Transverse colon (tissue), 4 donors: ENCODE results near the gene GALNT9. TPM values are rescaled to one million over a fixed set of nuclear protein-coding genes. Genes with fewer than 3 reads are reported as not detected.

Source experiments
- DNase-seq: peaks from one replicate; pipeline ENCODE4 v3.0.0-alpha.2; 2019
- H3K27ac ChIP-seq, 4 donors: fragments of 200-600 bp; sonication (generic); 2 replicates each; pipeline ENCODE4 v1.5.1; 2016 to 2018; ENCODE audit warnings: inconsistent platforms in 4 of 4
- H3K27me3 ChIP-seq: fragments of 200-600 bp; sonication (generic); 2 replicates; pipeline ENCODE4 v1.5.1; 2017; ENCODE audit warnings: inconsistent platforms
- H3K36me3 ChIP-seq, 4 donors: fragments of 200-600 bp; sonication (generic); 2 replicates each; pipeline ENCODE4 v1.5.1; 2017 to 2019; ENCODE audit warnings: inconsistent platforms in 4 of 4
- H3K4me1 ChIP-seq, 4 donors: fragments of 200-600 bp; sonication (generic); 2 replicates each; pipeline ENCODE4 v1.5.1; 2017 to 2020; ENCODE audit warnings: inconsistent platforms in 4 of 4
- H3K4me3 ChIP-seq, 4 donors: fragments of 200-600 bp; sonication (generic); 1 replicate in 1 of 4; 2 replicates in 3 of 4; pipeline versions ENCODE4 v1.5.1 to v1.6.1; 2017 to 2019; ENCODE audit warnings: inconsistent platforms in 4 of 4
- H3K9me3 ChIP-seq, 2 donors: fragments of 200-600 bp; sonication (generic); 2 replicates each; pipeline ENCODE4 v1.5.1; 2017 to 2019; ENCODE audit warnings: inconsistent platforms in 2 of 2
- EP300 ChIP-seq: sonication (generic); formaldehyde crosslinking; IDR thresholded peaks from one replicate; pipeline ENCODE4 v1.6.1; 2017; ENCODE audit warnings: antibody characterized with exemption, low read depth
- POLR2A ChIP-seq: fragments of 450-650 bp; IDR thresholded peaks from one replicate; pipeline ENCODE4 v1.6.1; 2016; ENCODE audit warnings: antibody characterized with exemption, mild to moderate bottlenecking, moderate library complexity
- POLR2AphosphoS5 ChIP-seq, 3 donors: sonication (generic); formaldehyde crosslinking; IDR thresholded peaks; one replicate each; pipeline ENCODE4 v1.6.1; 2016; ENCODE audit warnings: antibody characterized with exemption in 3 of 3
- WGBS, 2 donors: methylation state at CpG; one replicate each; pipeline ENCODE4 v1.1.5; 2018; ENCODE audit warnings: low coverage in 1 of 2; 5-methylcytosine and 5-hydroxymethylcytosine counted together
- in situ Hi-C, 4 donors: fragments of 200-750 bp; cut with MboI; loops; one replicate each; pipeline versions ENCODE4 v1.15.0 to v1.15.1; 2017; ENCODE audit warnings: low sequenced_read_pairs in 3 of 4, low pct_ligation_motif_present in 1 of 4, low pct_unique_long_range_greater_than_20kb in 1 of 4
- intact Hi-C: fragments of 100-400 bp; cut with DNase I; formaldehyde crosslinking; loops from one replicate; pipeline ENCODE4 v1.15.1; 2023; ENCODE audit warnings: low total_unique reads
- total RNA-seq, 4 donors: library from RNA; depleted of rRNA; stranded (reverse); fragments of >200 nt; gene quantifications; one replicate each; pipeline ENCODE4 v1.1.0, GENCODE V29; 2016
- TF ChIP-seq, protein P1 (sequence below), 5 experiments: fragments of 200-600 bp in 3 of 5; fragments of 450-650 bp in 2 of 5; sonication (generic) in 3 of 5; IDR thresholded peaks; 1 replicate in 2 of 5; 2 replicates in 3 of 5; pipeline ENCODE4 v1.5.1; 2016 to 2017; ENCODE audit warnings: antibody characterized with exemption in 5 of 5, inconsistent platforms in 3 of 5, mild to moderate bottlenecking in 2 of 5, moderate library complexity in 1 of 5

Gene GALNT9
- total RNA-seq, 4 donors from 2014 or later, result 0.82 to 4.5 TPM; not detected in 2

DNA sequence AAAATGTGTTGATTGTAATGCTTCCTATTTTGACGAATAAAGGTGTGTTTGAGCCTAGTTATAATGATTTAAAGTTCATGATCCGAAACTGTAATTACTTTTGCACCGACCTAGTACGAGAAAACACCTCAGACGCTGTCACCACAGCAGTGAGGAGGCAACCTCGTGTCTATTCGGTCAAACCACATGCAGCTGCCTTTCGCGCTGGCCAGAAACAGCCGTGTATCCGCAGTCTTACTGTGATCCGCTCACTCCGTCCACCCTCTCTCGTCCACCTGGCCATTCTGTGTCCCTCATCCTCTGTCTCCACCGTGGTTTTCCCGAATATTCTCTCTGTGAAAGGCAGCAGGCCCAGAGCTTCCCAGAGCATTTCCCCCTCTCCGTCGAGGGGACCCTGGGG is 118.1 kb downstream of the GALNT9 start:
- TF ChIP-seq POLR2A (no peak), EP300 (no peak), POLR2AphosphoS5 (IDR thresholded peaks at IDR 0.05) (no peak)
- TF ChIP-seq, protein P1, sequence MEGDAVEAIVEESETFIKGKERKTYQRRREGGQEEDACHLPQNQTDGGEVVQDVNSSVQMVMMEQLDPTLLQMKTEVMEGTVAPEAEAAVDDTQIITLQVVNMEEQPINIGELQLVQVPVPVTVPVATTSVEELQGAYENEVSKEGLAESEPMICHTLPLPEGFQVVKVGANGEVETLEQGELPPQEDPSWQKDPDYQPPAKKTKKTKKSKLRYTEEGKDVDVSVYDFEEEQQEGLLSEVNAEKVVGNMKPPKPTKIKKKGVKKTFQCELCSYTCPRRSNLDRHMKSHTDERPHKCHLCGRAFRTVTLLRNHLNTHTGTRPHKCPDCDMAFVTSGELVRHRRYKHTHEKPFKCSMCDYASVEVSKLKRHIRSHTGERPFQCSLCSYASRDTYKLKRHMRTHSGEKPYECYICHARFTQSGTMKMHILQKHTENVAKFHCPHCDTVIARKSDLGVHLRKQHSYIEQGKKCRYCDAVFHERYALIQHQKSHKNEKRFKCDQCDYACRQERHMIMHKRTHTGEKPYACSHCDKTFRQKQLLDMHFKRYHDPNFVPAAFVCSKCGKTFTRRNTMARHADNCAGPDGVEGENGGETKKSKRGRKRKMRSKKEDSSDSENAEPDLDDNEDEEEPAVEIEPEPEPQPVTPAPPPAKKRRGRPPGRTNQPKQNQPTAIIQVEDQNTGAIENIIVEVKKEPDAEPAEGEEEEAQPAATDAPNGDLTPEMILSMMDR (IDR thresholded peaks at IDR 0.05), result no peak
- intact Hi-C loops (no loop called here), in situ Hi-C loops (no loop called here)
- no peak overlapping the region for H3K27ac ChIP-seq
- H3K36me3 ChIP-seq, result no peaks in the 10 kb centered on the region
- peaks cover 12% of the 10 kb centered on the region for H3K27me3 ChIP-seq
- H3K9me3 ChIP-seq, result no peaks in the 10 kb centered on the region
- H3K4me1 ChIP-seq, result no peaks in the 10 kb centered on the region
- 83 to 92% methylated on average over 10 to 18 of the region's 18 CpGs for WGBS, 2 donors
- H3K4me3 ChIP-seq, result no peak overlapping the region
- DNase-seq, result no peak

DNA sequence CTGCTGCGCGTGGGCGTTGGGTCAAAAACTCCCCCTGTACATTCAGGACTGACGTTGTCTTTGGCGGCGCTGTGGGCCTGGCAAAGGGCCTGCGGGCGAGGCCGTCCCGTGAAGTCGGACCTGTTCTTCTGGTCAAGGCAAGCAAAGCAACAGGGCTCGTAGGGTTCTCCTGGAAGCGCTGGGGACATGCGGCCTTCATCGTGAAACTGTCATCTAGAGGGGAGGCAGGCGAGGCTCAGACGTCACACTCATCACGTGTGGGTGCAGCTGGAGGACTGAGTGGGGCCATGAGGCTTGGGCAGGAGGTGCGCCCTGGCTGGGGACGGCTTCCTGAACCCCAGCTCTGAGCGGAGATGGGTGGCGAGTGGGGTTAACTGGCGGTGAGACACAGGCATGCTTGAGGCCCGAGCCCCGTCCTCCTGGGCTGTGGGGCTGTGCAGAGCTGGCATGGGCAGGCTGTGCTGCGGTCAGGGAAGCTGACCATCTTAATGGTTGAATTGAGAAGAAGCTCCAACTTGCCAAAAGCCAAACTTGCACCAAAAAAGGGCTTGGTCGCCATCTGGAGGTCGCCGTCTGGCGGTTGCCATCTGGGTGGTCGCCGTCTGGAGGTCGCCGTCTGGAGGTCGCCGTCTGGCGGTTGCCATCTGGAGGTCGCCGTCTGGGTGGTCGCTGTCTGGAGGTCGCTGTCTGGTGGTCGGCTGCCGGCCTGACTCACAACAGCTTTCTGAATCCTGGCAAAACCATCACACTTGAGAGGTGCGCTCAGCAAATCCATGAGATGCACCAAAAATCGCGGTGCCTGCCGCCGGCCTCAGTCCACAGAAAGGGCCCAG is 119.0 kb downstream of the GALNT9 start:
- Histone ChIP-seq H3K27ac (no peak overlapping the region), H3K27me3 (peaks cover 19% of the 10 kb centered on the region), H3K9me3 (no peaks in the 10 kb centered on the region), H3K4me1 (peaks cover 0 to 5% (median 1%) of the 10 kb centered on the region in 4 donors), H3K36me3 (no peaks in the 10 kb centered on the region), H3K4me3 (no peak overlapping the region)
- TF ChIP-seq POLR2A (no peak), EP300 (no peak), POLR2AphosphoS5 (IDR thresholded peaks at IDR 0.05) (no peak)
- TF ChIP-seq, protein P1 (IDR thresholded peaks at IDR 0.05), result no peak
- WGBS, 2 donors, result 87% methylated on average over 47 of the region's 48 CpGs; no CpG with 5 or more reads in 1 of the 2 donors
- in situ Hi-C loops (no loop called here), intact Hi-C loops (no loop called here)
- no peak for DNase-seq

DNA sequence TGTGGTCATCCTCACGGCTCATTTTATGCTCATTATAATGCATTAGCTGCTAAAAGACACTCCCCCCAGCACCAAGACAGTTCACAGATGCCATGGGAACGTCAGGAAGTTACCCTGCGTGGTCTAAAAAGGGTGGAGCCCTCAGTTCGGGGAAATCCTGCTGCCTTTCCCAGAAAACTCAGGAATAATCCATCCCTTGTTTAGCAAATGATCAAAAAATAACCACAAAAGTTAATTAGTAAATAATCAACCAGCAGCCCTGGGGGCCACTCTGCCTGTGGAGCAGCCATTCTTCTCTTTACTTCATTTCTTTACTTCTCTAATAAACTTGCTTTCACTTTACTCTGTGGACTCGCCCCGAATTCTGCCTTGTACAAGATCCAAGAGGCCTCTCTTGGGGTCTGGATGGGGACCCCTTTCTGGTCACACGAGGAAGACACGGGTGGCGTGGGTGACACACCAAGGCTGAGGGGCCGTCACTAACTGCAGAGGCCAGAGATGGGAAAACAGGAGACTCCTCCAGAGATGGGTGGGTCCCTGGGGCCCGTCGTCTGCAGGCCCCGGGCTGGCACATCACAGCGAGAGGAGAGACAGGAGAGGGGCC is 119.7 kb downstream of the GALNT9 start:
- DNase-seq, result no peak
- in situ Hi-C loops (no loop called here), intact Hi-C loops (loop anchor here (10.0 kb wide), 1 partner anchor 615 kb away; the partner anchor contains the start of gene GOLGA3)
- Histone ChIP-seq H3K27me3 (peaks cover 26% of the 10 kb centered on the region), H3K4me3 (no peak overlapping the region), H3K4me1 (peaks cover 0 to 9% (median 4%) of the 10 kb centered on the region in 4 donors), H3K9me3 (no peaks in the 10 kb centered on the region), H3K36me3 (no peaks in the 10 kb centered on the region), H3K27ac (no peak overlapping the region)
- 66% methylated on average over 14 of the region's 14 CpGs; no CpG with 5 or more reads in 1 of the 2 donors for WGBS, 2 donors
- TF ChIP-seq EP300 (no peak), POLR2A (no peak), POLR2AphosphoS5 (IDR thresholded peaks at IDR 0.05) (no peak)
- TF ChIP-seq, protein P1 (IDR thresholded peaks at IDR 0.05), result no peak

DNA sequence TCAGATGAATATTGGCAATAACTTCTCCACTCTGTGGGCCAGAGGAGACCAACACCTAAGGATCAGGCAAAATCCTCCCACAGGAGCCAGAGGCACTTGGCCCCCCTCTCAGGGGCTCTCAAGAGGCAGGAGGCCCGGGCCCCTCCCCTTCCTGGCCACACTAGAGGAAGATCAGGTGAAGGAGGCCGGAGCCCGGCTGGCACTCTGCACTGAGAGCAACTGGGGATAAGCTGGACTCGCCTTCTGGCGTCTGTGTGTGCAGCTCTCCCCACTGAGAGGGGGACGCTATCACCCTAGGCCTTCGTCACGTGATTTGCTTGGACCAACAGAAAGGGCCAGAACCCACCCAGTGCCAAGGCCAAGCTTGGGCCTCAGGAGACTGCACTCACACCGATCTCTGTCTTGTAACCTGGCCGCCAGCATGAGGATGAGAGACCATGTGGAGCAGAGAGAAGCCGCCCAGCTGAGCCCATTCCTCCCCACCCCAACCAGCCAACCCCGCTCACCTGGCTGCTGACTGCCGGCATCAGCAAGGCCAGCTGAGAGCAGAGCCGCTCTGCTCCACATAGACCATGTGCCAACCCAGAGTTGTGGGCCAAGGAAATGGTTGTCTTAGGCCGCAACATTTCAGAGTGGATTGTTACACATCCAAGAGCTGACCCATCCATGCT is 121.1 kb downstream of the GALNT9 start:
- TF ChIP-seq EP300 (no peak), POLR2A (no peak), POLR2AphosphoS5 (IDR thresholded peaks at IDR 0.05) (no peak)
- TF ChIP-seq, protein P1 (IDR thresholded peaks at IDR 0.05), result no peak
- no peak for DNase-seq
- H3K4me3 ChIP-seq, result no peak overlapping the region
- in situ Hi-C loops, result no loop called here
- intact Hi-C loops, result loop anchor here (10.0 kb wide), 1 partner anchor 617 kb away; the partner anchor contains the start of gene GOLGA3
- WGBS, 2 donors, result 90% methylated on average over 13 of the region's 15 CpGs; no CpG with 5 or more reads in 1 of the 2 donors
- H3K4me1 ChIP-seq, result peaks cover 0 to 9% (median 4%) of the 10 kb centered on the region in 4 donors
- no peaks in the 10 kb centered on the region for H3K36me3 ChIP-seq
- no peak overlapping the region for H3K27ac ChIP-seq
- H3K27me3 ChIP-seq, result peaks cover 41% of the 10 kb centered on the region
- H3K9me3 ChIP-seq, result no peaks in the 10 kb centered on the region
